Duodenal mucosa (tissue), 2 donors: Measurements from ENCODE around the gene RTEL1.
"Not testable (repeated sequence)": the region's sequence is repeated elsewhere in the genome, so short reads cannot be mapped to it uniquely, and the experiment has no call there.

Experiments used
- H3K27ac ChIP-seq: one replicate; pipeline ENCODE4 v1.7.0; 2013; ENCODE audit warnings: low read depth, low read length
- H3K27me3 ChIP-seq, 2 donors: one replicate each; pipeline ENCODE4 v1.7.0; 2013; ENCODE audit warnings: low read length in 2 of 2, control low read depth in 1 of 2; ENCODE audit not compliant: insufficient read depth in 2 of 2, control insufficient read depth in 1 of 2
- H3K36me3 ChIP-seq, 2 donors: one replicate each; pipeline ENCODE4 v1.7.0; 2013; ENCODE audit warnings: low read length in 2 of 2, control low read depth in 1 of 2; ENCODE audit not compliant: insufficient read depth in 2 of 2, control insufficient read depth in 1 of 2
- H3K4me1 ChIP-seq, 2 donors: one replicate each; pipeline ENCODE4 v1.7.0; 2013; ENCODE audit warnings: low read length in 2 of 2, control low read depth in 1 of 2; ENCODE audit not compliant: insufficient read depth in 2 of 2, control insufficient read depth in 1 of 2
- H3K4me3 ChIP-seq, 2 donors: one replicate each; pipeline ENCODE4 v1.7.0; 2013; ENCODE audit warnings: low read length in 2 of 2, low read depth in 1 of 2
- H3K9ac ChIP-seq, 2 donors: one replicate each; pipeline ENCODE4 v1.7.0; 2013; ENCODE audit warnings: low read length in 2 of 2, low read depth in 1 of 2
- H3K9me3 ChIP-seq, 2 donors: one replicate each; pipeline ENCODE4 v1.7.0; 2013; ENCODE audit warnings: low read length in 2 of 2, control low read depth in 1 of 2; ENCODE audit not compliant: control insufficient read depth in 1 of 2

Gene RTEL1

GRCh38 chr20:63627129-63627750 is 30.9 kb upstream of the RTEL1 start:
- H3K27me3 ChIP-seq = no peaks in the 10 kb centered on the region
- H3K4me1 ChIP-seq = peaks cover 5 to 17% of the 10 kb centered on the region in 2 donors
- H3K27ac ChIP-seq = peak overlapping the region; percentile 93
- H3K9ac ChIP-seq = peak overlapping the region; percentile 92 to 98
- peak overlapping the region; percentile 86 to 91 for H3K4me3 ChIP-seq
- no peaks in the 10 kb centered on the region for H3K9me3 ChIP-seq
- H3K36me3 ChIP-seq = no peaks in the 10 kb centered on the region

GRCh38 chr20:63627751-63628245 is 30.3 kb upstream of the RTEL1 start:
- Histone ChIP-seq H3K9ac (peak overlapping the region; percentile 92 to 98), H3K9me3 (no peaks in the 10 kb centered on the region)

GRCh38 chr20:63628246-63628975 is 29.7 kb upstream of the RTEL1 start:
- Histone ChIP-seq H3K9ac (peak overlapping the region; percentile 92 to 98), H3K27ac (peak overlapping the region; percentile 46), H3K27me3 (no peaks in the 10 kb centered on the region), H3K4me1 (peaks cover 5 to 17% of the 10 kb centered on the region in 2 donors), H3K9me3 (no peaks in the 10 kb centered on the region), H3K36me3 (no peaks in the 10 kb centered on the region), H3K4me3 (peak overlapping the region; percentile 86 to 91)

More at GRCh38 chr20:63627751-63628245, 30.3 kb upstream of the RTEL1 start:
- Histone ChIP-seq H3K4me3 (peak overlapping the region; percentile 86 to 91), H3K27ac (peak overlapping the region; percentile 46), H3K4me1 (peaks cover 5 to 17% of the 10 kb centered on the region in 2 donors), H3K27me3 (no peaks in the 10 kb centered on the region), H3K36me3 (no peaks in the 10 kb centered on the region)

DNA sequence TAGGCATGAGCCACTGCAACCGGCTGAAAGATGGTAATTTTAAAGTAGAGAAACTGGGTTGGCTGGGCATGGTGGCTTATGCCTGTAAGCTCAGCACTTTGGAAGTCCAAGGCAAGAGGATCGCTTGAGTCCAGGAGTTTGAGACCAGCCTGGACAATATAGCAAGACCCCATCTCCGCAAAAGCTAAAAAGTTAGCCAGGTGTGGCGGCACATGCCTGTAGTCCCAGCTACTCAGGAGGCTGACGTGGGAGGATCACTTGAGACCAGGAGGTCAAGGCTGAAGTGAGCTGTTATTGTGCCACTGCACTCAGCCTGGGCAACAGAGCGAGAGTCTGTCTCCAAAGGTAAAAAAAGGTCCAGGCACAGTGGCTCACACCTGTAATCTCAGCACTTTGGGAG is 27.2 kb upstream of the RTEL1 start:
- not testable (repeated sequence) for H3K4me3 ChIP-seq, H3K27me3 ChIP-seq, H3K27ac ChIP-seq, H3K36me3 ChIP-seq, H3K9me3 ChIP-seq, H3K9ac ChIP-seq
- H3K4me1 ChIP-seq = peaks cover 5 to 12% of the 10 kb centered on the region in 2 donors

GRCh38 chr20:63631426-63631825 is 26.7 kb upstream of the RTEL1 start:
- not testable (repeated sequence) for H3K27ac ChIP-seq, H3K4me3 ChIP-seq, H3K9ac ChIP-seq, H3K9me3 ChIP-seq, H3K36me3 ChIP-seq, H3K4me1 ChIP-seq, H3K27me3 ChIP-seq

DNA sequence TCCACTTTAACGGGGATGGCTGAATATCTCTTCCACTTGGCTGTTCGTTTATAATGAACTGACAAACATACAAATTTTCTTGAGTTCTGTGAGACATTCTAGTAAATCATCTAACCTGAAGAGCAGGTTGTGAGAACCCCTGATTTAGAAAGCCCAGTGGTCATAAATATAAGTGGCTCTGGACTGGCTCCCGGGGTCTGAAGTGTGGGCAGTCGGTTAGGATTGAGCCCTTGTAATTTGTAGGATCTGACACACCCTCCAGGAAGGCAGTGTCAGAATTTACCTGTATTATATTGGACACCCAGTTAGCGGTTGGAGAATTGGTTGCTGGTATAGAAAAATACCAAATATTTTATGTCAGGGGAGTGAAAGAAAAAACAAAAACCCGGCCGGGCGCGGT is 24.4 kb upstream of the RTEL1 start:
- no peak overlapping the region for H3K4me3 ChIP-seq
- H3K9ac ChIP-seq = no peak overlapping the region
- H3K9me3 ChIP-seq = no peaks in the 10 kb centered on the region
- no peaks in the 10 kb centered on the region for H3K36me3 ChIP-seq
- no peaks in the 10 kb centered on the region for H3K27me3 ChIP-seq
- H3K4me1 ChIP-seq = peaks cover 1 to 9% of the 10 kb centered on the region in 2 donors
- H3K27ac ChIP-seq = no peak overlapping the region

GRCh38 chr20:63635431-63636141 is 22.5 kb upstream of the RTEL1 start:
- Histone ChIP-seq H3K9ac (no peak overlapping the region), H3K36me3 (no peaks in the 10 kb centered on the region), H3K27ac (peak overlapping the region; percentile 34), H3K4me1 (peaks cover 0 to 8% of the 10 kb centered on the region in 2 donors), H3K9me3 (no peaks in the 10 kb centered on the region), H3K27me3 (no peaks in the 10 kb centered on the region), H3K4me3 (no peak overlapping the region)

DNA sequence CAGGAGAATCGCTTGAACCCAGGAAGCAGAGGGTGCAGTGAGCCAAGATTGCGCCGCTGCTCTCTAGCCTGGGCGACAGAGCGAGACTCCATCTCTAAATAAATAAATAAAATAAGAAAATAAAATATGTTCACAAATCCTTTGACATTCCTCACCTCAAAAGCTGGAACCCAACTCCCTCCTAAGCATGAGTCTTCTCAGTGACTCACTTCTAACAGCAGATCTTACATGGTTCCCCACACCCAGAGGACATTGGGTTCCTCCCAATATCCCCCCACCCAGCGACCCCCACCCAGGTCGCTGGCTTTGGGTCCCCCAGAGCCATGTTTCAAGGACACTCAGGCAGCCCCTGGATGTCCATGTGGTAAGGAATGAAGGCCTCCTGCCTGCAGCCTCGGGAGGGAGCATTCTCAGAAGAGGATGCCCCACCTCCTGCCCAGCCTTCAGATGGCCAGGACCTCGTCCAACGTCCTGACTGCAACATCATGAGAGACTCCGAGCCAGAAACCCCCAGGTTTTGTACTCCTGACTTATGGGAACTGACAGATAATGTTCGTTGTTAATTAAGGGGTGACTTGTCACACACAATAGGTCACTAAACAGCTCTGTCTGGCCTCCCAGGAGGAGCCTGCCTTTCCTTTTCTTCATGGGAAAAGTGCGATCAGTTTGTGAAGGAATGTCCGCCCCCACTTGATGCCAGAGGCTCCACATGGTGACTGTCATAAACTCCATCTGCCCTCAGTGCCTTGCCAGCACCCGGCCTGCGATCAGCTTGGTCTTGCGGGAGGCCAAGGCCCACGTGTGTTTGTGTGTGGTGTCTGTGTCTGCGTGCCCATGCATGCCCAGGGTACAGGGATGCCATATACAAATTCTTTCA is 21.1 kb upstream of the RTEL1 start:
- no peak overlapping the region for H3K27ac ChIP-seq
- H3K9me3 ChIP-seq = no peaks in the 10 kb centered on the region
- H3K36me3 ChIP-seq = no peaks in the 10 kb centered on the region
- no peaks in the 10 kb centered on the region for H3K27me3 ChIP-seq
- peaks cover 0 to 8% of the 10 kb centered on the region in 2 donors for H3K4me1 ChIP-seq
- H3K9ac ChIP-seq = no peak overlapping the region
- no peak overlapping the region for H3K4me3 ChIP-seq

DNA sequence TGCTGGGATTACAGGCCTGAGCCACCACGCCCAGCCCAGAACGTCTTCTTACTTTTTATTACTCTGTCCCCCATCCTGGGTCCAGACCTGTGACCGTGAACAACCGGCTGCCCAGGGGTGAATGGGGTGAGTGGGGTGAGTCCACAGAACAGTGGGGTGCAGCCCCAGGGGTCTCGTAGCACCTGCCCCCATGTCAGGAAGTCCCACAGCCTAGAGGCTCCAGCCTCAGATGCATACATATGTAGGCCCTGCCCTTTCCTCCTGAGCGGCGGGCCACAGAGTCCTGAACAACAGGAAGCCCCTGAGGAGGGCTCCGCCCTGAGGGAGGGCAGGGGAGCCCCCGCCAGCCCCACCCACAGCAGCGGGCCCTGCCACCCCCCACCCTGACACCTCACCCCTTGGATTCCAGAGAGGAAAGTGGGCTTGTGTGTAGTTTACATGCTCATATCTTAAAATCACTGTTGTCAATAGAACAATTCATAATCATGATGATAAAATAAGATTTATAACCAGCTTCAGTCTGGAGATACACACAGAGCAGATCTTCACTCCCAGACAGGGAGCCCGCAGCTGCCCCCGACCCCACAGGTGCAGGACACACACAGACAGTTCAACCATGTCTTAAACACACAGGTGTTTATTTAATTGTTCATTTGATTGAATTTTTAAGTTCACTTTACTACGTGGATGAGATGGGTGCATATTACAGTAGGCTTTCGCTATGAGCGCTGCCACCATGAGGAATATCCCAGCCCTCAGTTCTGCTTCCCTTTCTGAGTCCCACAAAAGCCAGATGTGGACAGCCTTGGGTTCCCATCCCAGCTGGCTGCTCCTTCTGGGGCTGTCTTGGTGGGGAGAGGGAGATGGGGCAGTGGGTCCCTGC is 18.8 kb upstream of the RTEL1 start:
- Histone ChIP-seq H3K4me3 (no peak overlapping the region), H3K9me3 (no peaks in the 10 kb centered on the region)

More for the DNA sequence above, 18.8 kb upstream of the RTEL1 start:
- Histone ChIP-seq H3K27ac (peak overlapping the region; percentile 56), H3K27me3 (peaks cover 0 to 8% of the 10 kb centered on the region in 2 donors), H3K36me3 (no peaks in the 10 kb centered on the region), H3K9ac (no peak overlapping the region), H3K4me1 (peaks cover 0 to 14% of the 10 kb centered on the region in 2 donors)
